WTC11 (cell line): ENCODE results near the gene RHOB. TPM values are rescaled to one million over a fixed set of nuclear protein-coding genes. Genes with fewer than 3 reads are reported as not detected.

ENCODE experiments used
- ATAC-seq: fragments of 200-7000 bp; cut with Tn5 transposase; 2 replicates; pipeline ENCODE4 v1.10.0; 2021; ENCODE audit warnings: mild to moderate bottlenecking, moderate library complexity
- CTCF ChIA-PET: fragments of 300-600 bp; sonication (Branson Sonifier 250); formaldehyde crosslinking; loops from one replicate; lab custom pipeline; 2021; ENCODE audit warnings: antibody characterized with exemption; lab: Charles Lee
- POLR2A ChIA-PET: fragments of 350-600 bp; sonication (Branson Sonifier 250); formaldehyde crosslinking; loops from one replicate; lab custom pipeline; 2021; ENCODE audit warnings: antibody characterized with exemption; lab: Charles Lee
- DNase-seq: peaks from one replicate; pipeline ENCODE4 v3.0.0; 2021; ENCODE audit warnings: low spot score
- H3K27ac Mint-ChIP-seq: 2 replicates; pipeline ENCODE4 v1.8.0; 2021; ENCODE audit warnings: mixed read lengths
- H3K27me3 Mint-ChIP-seq: 2 replicates; pipeline ENCODE4 v1.8.0; 2021; ENCODE audit warnings: low read depth, mild to moderate bottlenecking, moderate library complexity, mixed read lengths
- H3K36me3 Mint-ChIP-seq: 2 replicates; pipeline ENCODE4 v1.8.0; 2021; ENCODE audit warnings: mixed read lengths
- H3K4me1 Mint-ChIP-seq: 2 replicates; pipeline ENCODE4 v1.8.0; 2022; ENCODE audit warnings: mixed read lengths
- H3K4me3 Mint-ChIP-seq: 2 replicates; pipeline ENCODE4 v1.8.0; 2021; ENCODE audit warnings: mild to moderate bottlenecking, moderate library complexity, mixed read lengths
- H3K9me3 Mint-ChIP-seq: 2 replicates; pipeline ENCODE4 v1.8.0; 2021; ENCODE audit warnings: mixed read lengths
- ELF4 ChIP-seq: sonication (generic); formaldehyde crosslinking; IDR thresholded peaks from 2 replicates; pipeline ENCODE4 v1.8.1; 2022; ENCODE audit warnings: low read depth, mild to moderate bottlenecking, moderate library complexity, missing genetic modification reagents
- ESRRA ChIP-seq: sonication (generic); formaldehyde crosslinking; IDR thresholded peaks from 2 replicates; pipeline ENCODE4 v1.8.1; 2022; ENCODE audit warnings: mild to moderate bottlenecking, missing genetic modification reagents, borderline replicate concordance
- GTF2I ChIP-seq: fragments of 250-450 bp; sonication (Bioruptor Pico); conservative IDR thresholded peaks from 2 replicates; pipeline ENCODE4 v1.4.0; 2021; ENCODE audit warnings: mild to moderate bottlenecking
- JAZF1 ChIP-seq: fragments of 250-450 bp; sonication (Bioruptor Pico); IDR thresholded peaks from 2 replicates; pipeline ENCODE4 v1.9.0; 2021; ENCODE audit warnings: moderate library complexity, mild to moderate bottlenecking, inconsistent platforms
- NFYB ChIP-seq: sonication (generic); formaldehyde crosslinking; conservative IDR thresholded peaks from 2 replicates; pipeline ENCODE4 v1.8.0; 2022; ENCODE audit warnings: low read depth, missing genetic modification reagents
- SMAD3 ChIP-seq: sonication (generic); formaldehyde crosslinking; IDR thresholded peaks from 2 replicates; pipeline ENCODE4 v1.8.0; 2022; ENCODE audit warnings: missing genetic modification reagents, mild to moderate bottlenecking, borderline replicate concordance
- total RNA-seq: library from RNA; stranded (reverse); gene quantifications from 3 replicates; pipeline ENCODE4 v1.2.3, GENCODE V29; 2021
- TF ChIP-seq, protein P1 (sequence below): fragments of 250-450 bp; sonication (Bioruptor Pico); IDR thresholded peaks from 2 replicates; pipeline ENCODE4 v1.9.0; 2021; ENCODE audit warnings: moderate library complexity, mild to moderate bottlenecking, inconsistent platforms, borderline replicate concordance
- TF ChIP-seq, protein P2 (sequence below): fragments of 200-600 bp; IDR thresholded peaks from 2 replicates; pipeline ENCODE4 v1.8.0; 2022; ENCODE audit warnings: antibody characterized with exemption
- TF ChIP-seq, protein P3 (sequence below): sonication (generic); formaldehyde crosslinking; IDR thresholded peaks from 2 replicates; pipeline ENCODE4 v1.8.0; 2023; ENCODE audit warnings: mild to moderate bottlenecking, missing genetic modification reagents
- TF ChIP-seq, protein P4 (sequence below): sonication (generic); formaldehyde crosslinking; conservative IDR thresholded peaks from 2 replicates; pipeline ENCODE4 v1.8.1; 2023; ENCODE audit warnings: mild to moderate bottlenecking, low read depth, missing genetic modification reagents, moderate library complexity
- TF ChIP-seq, protein P5 (sequence below): sonication (generic); formaldehyde crosslinking; IDR thresholded peaks from 2 replicates; pipeline ENCODE4 v1.8.1; 2023; ENCODE audit warnings: mild to moderate bottlenecking, moderate library complexity, missing genetic modification reagents

The RHOB gene
- total RNA-seq, 1 experiment from 2014 or later: 20.4 TPM

GRCh38 chr2:20481798-20482405 is 35.0 kb downstream of the RHOB start:
- POLR2A ChIA-PET: no interaction called here
- CTCF ChIA-PET: interaction anchor here (1.0 to 1.1 kb wide), 2 partner anchors 70 to 160 kb away, joined by 3 to 4 read pairs; no protein-coding TSS in a partner anchor
- no peak for TF ChIP-seq GTF2I (CRISPR knock-in tag)
- TF ChIP-seq, protein P1, sequence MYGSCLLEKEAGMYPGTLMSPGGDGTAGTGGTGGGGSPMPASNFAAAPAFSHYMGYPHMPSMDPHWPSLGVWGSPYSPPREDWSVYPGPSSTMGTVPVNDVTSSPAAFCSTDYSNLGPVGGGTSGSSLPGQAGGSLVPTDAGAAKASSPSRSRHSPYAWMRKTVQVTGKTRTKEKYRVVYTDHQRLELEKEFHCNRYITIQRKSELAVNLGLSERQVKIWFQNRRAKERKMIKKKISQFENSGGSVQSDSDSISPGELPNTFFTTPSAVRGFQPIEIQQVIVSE (CRISPR knock-in tag): no peak
- TF ChIP-seq, protein P2, sequence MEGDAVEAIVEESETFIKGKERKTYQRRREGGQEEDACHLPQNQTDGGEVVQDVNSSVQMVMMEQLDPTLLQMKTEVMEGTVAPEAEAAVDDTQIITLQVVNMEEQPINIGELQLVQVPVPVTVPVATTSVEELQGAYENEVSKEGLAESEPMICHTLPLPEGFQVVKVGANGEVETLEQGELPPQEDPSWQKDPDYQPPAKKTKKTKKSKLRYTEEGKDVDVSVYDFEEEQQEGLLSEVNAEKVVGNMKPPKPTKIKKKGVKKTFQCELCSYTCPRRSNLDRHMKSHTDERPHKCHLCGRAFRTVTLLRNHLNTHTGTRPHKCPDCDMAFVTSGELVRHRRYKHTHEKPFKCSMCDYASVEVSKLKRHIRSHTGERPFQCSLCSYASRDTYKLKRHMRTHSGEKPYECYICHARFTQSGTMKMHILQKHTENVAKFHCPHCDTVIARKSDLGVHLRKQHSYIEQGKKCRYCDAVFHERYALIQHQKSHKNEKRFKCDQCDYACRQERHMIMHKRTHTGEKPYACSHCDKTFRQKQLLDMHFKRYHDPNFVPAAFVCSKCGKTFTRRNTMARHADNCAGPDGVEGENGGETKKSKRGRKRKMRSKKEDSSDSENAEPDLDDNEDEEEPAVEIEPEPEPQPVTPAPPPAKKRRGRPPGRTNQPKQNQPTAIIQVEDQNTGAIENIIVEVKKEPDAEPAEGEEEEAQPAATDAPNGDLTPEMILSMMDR: no peak
- no peak for TF ChIP-seq SMAD3 (CRISPR knock-in tag)
- TF ChIP-seq, all 79 proteins: peak for 0
- Mint-ChIP-seq H3K36me3 (no peaks in the 10 kb centered on the region), H3K27me3 (peaks cover 8% of the 10 kb centered on the region), H3K27ac (no peak overlapping the region), H3K4me1 (peaks cover 1% of the 10 kb centered on the region), H3K4me3 (no peak overlapping the region), H3K9me3 (no peaks in the 10 kb centered on the region)
- DNase-seq (no peak), ATAC-seq (no peak)

GRCh38 chr2:20482725-20483124 is 35.9 kb downstream of the RHOB start:
- H3K27me3 Mint-ChIP-seq: peaks cover 13% of the 10 kb centered on the region
- no peaks in the 10 kb centered on the region for H3K9me3 Mint-ChIP-seq
- ATAC-seq (no peak), DNase-seq (no peak)
- CTCF ChIA-PET: interaction anchor here (1.1 to 1.4 kb wide), 2 partner anchors 71 to 160 kb away, joined by 4 to 5 read pairs; no protein-coding TSS in a partner anchor
- no peaks in the 10 kb centered on the region for H3K36me3 Mint-ChIP-seq
- POLR2A ChIA-PET: no interaction called here
- no peak overlapping the region for H3K4me3 Mint-ChIP-seq
- TF ChIP-seq, protein P3, sequence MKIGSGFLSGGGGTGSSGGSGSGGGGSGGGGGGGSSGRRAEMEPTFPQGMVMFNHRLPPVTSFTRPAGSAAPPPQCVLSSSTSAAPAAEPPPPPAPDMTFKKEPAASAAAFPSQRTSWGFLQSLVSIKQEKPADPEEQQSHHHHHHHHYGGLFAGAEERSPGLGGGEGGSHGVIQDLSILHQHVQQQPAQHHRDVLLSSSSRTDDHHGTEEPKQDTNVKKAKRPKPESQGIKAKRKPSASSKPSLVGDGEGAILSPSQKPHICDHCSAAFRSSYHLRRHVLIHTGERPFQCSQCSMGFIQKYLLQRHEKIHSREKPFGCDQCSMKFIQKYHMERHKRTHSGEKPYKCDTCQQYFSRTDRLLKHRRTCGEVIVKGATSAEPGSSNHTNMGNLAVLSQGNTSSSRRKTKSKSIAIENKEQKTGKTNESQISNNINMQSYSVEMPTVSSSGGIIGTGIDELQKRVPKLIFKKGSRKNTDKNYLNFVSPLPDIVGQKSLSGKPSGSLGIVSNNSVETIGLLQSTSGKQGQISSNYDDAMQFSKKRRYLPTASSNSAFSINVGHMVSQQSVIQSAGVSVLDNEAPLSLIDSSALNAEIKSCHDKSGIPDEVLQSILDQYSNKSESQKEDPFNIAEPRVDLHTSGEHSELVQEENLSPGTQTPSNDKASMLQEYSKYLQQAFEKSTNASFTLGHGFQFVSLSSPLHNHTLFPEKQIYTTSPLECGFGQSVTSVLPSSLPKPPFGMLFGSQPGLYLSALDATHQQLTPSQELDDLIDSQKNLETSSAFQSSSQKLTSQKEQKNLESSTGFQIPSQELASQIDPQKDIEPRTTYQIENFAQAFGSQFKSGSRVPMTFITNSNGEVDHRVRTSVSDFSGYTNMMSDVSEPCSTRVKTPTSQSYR: no peak
- TF ChIP-seq, protein P4, sequence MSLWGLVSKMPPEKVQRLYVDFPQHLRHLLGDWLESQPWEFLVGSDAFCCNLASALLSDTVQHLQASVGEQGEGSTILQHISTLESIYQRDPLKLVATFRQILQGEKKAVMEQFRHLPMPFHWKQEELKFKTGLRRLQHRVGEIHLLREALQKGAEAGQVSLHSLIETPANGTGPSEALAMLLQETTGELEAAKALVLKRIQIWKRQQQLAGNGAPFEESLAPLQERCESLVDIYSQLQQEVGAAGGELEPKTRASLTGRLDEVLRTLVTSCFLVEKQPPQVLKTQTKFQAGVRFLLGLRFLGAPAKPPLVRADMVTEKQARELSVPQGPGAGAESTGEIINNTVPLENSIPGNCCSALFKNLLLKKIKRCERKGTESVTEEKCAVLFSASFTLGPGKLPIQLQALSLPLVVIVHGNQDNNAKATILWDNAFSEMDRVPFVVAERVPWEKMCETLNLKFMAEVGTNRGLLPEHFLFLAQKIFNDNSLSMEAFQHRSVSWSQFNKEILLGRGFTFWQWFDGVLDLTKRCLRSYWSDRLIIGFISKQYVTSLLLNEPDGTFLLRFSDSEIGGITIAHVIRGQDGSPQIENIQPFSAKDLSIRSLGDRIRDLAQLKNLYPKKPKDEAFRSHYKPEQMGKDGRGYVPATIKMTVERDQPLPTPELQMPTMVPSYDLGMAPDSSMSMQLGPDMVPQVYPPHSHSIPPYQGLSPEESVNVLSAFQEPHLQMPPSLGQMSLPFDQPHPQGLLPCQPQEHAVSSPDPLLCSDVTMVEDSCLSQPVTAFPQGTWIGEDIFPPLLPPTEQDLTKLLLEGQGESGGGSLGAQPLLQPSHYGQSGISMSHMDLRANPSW (CRISPR knock-in tag): no peak
- TF ChIP-seq, protein P5, sequence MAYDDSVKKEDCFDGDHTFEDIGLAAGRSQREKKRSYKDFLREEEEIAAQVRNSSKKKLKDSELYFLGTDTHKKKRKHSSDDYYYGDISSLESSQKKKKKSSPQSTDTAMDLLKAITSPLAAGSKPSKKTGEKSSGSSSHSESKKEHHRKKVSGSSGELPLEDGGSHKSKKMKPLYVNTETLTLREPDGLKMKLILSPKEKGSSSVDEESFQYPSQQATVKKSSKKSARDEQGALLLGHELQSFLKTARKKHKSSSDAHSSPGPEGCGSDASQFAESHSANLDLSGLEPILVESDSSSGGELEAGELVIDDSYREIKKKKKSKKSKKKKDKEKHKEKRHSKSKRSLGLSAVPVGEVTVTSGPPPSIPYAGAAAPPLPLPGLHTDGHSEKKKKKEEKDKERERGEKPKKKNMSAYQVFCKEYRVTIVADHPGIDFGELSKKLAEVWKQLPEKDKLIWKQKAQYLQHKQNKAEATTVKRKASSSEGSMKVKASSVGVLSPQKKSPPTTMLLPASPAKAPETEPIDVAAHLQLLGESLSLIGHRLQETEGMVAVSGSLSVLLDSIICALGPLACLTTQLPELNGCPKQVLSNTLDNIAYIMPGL (CRISPR knock-in tag): no peak
- TF ChIP-seq JAZF1 (CRISPR knock-in tag) (no peak), ELF4 (CRISPR knock-in tag) (no peak), NFYB (CRISPR knock-in tag) (no peak), ESRRA (no peak)
- no peak overlapping the region for H3K27ac Mint-ChIP-seq
- H3K4me1 Mint-ChIP-seq: peaks cover 9% of the 10 kb centered on the region
